Activated effector memory CD4-positive, alpha-beta T cell treated with Interleukin-2 at 50 U/mL for 16 hours (primary cell): ENCODE results near the gene IFNA13.
"Not testable (repeated sequence)": the region's sequence is repeated elsewhere in the genome, so short reads cannot be mapped to it uniquely, and the experiment has no call there.

ENCODE experiments used
- DNase-seq: peaks from one replicate; pipeline ENCODE4 v3.0.0-alpha.2; 2020

IFNA13 gene

DNA sequence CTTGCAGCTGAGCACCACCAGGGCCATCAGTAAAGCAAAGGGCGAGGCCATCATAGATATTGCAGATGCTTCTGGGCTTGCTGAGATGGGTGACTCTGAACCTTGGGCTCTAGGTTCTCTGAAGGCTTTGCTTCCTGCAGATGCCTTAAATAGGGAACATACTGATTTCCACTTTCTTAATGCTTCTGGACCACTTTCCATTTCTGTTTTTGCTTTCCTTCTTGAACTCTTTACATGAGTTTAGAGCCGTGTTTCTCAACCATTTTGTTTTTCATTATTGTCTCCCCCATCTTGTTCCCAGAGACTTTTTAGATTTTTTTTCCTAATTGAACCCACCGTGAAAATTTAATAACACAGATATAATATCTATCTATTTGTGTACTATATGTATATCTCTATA, at the start of gene IFNA13:
IFNA13 (minus strand) TSS at position 101 of the 400 bp plus-strand sequence; CDS start at position 54, 47 bp downstream.
- DNase-seq = no peak

- no peak for DNase-seq
Measured at GRCh38 chr9:21415493-21416267, 47.8 kb upstream of the IFNA13 start.

GRCh38 chr9:21414220-21414940, 46.5 kb upstream of the IFNA13 start:
- DNase-seq = no peak

GRCh38 chr9:21413624-21414023, 45.8 kb upstream of the IFNA13 start:
- no peak for DNase-seq

- no peak for DNase-seq
Measured at GRCh38 chr9:21413151-21413550, 45.3 kb upstream of the IFNA13 start.

- no peak for DNase-seq
Measured at GRCh38 chr9:21412107-21412506, 44.2 kb upstream of the IFNA13 start.

- DNase-seq = no peak
Measured at GRCh38 chr9:21408817-21409216, 41.0 kb upstream of the IFNA13 start, which contains the start of gene IFNA8. TSS of gene IFNA8 (plus strand) at chr9:21409117. CDS start at chr9:21409177, 60 bp downstream.

DNA sequence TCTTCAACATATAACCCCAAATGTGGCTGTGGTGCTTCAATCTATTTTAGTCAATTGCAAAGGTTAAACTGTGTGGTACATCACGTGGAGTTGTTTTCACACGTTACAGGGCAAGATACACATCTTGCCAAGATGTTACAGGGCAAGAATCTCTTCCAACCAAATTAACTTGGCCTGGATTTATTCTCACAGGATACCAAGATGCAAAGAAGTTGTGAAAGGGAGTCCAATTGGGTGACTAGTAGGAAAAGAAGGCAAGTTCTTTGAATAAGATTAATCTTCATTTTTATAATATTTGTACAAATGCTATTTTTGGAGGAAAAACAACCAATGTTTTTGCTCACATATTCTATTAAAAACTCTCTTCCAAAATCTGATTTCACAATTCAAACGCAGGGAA, 36.3 kb upstream of the IFNA13 start:
- no peak for DNase-seq

GRCh38 chr9:21402386-21403251, 34.8 kb upstream of the IFNA13 start:
- no peak for DNase-seq

GRCh38 chr9:21399956-21400355, 32.1 kb upstream of the IFNA13 start:
- DNase-seq = no peak

DNA sequence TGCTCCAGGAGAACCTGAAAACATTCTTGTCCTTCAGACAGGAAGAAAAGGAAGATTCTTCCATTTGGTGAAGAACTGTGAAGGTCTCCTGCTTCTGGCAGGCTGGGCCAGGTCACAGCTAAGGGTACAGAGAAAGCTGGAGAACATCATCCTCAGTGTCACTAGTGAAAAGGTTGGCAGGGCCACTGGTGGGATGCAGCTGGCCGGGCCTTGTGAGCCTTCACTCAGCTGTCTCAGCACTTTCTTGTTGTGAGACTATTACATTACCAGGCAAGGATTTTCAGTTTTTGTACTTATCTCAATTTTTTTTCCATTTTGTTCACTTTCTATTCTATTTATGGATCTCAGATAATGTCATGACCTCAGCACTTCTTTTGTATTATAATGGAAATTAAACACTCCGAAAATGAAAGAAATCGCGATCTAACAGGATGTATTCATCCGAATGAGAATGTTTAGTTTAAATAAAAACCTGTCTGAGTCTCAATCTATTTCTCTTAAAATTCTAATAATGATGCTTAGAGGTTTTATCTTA, 31.2 kb upstream of the IFNA13 start:
- DNase-seq = no peak

- DNase-seq = peak; percentile 37
Measured at GRCh38 chr9:21395778-21396717, 28.2 kb upstream of the IFNA13 start.

- DNase-seq = no peak
Measured at GRCh38 chr9:21392270-21392669, 24.4 kb upstream of the IFNA13 start.

GRCh38 chr9:21385131-21385670, 17.3 kb upstream of the IFNA13 start, which contains the start of gene IFNA2:
TSS of gene IFNA2 (minus strand) at chr9:21385398. CDS start at chr9:21385329, 69 bp downstream.
- DNase-seq = no peak

DNA sequence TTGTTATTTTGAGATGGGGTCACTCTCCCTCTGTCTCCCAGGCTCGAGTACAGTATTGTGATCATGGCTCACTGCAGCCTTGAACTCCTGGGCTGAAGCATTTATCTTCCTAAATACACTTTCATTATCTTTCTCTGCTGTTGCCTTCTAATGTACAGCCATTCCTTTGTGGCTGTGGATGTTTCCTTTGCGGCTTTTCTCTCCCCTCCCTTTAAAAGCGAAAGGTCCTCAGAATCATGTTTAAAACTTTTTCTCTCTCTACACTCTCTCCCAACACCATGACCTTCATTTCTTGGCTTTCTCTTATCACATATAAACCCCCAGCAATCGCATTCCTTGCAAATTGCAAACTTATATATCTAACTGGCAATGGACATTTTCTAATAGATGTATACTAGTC, 15.8 kb upstream of the IFNA13 start:
- no peak for DNase-seq

DNA sequence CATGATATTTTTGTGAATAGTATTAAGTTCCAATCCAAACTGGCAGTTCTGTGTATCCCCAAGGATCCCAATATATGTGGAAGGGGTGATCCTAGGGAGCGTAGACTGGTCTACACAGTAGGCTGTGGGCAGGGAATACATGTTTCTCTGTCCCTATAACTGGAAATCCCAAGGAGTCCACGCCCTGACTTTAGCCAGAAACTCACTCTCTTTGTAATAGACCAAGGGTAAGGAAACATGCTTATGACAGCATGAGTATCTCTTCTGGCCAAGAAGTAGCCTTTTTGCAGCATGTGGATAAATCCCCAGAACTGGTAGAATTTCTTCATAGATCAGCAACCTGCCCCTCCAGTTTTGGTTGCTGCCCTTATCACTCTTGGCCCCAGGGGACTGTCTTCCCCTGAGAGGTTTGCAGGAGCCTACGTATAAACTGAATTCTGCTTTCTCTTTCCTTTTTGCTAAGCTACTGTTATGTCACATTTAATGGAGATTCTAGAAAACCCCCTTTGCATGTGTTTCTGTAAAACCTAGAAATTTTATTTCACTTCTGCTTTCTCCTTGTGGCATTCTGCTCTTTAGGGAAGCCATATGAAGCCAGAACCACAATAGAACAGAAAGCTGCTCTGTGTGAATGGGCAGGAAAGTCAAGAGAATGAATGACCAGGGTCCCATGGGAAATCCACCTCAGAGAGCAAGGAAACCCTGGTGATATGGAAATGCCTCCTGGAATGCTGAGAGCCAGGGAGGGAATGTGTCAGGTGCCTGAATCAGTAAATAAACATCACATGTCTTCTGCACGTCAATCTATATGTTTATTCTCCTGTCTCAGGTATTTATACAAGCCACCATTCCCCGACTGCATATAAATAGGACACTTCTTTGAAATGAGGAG, 13.8 kb upstream of the IFNA13 start:
- DNase-seq = no peak

DNA sequence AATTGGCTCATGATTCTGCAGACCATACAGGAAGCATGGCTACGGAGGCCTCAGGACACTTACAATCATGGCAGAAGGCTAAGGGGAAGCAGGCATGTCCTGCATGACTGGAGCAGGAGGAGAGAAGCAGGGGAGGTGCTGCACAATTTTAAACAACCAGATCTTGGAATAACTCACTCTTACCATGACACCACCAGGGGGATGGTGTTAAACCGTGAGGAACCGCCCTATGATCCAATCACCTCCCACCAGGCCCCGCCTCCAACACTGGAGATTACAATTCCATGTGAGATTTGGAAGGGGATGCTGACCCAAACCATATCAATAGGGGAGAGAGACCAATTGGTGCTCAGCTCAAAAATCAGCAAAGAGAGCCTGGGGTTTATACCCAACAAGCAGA, 3.6 kb upstream of the IFNA13 start:
- not testable (repeated sequence) for DNase-seq

DNA sequence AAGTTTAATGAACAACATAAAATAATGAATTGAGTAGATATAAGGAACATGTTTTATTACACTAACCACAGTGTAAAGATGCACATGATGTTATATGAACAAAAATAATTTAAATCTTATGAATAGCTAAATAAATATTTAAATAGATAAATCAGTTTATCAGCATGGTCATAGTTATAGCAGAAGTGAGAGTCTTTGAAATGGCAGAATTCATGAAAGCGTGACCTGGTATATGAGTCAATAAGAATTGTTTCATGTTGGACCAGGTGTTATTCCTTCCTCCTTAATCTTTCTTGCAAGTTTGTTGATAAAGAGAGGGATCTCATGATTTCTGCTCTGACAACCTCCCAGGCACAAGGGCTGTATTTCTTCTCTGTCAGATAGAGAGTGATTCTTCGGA, 688 bp downstream of the IFNA13 start:
- DNase-seq = not testable (repeated sequence)

GRCh38 chr9:21362287-21362686, 5.6 kb downstream of the IFNA13 start:
- DNase-seq = no peak
